Measurements from ENCODE around the gene CRYBG3. TPM values are rescaled to one million over a fixed set of nuclear protein-coding genes. Genes with fewer than 3 reads are reported as not detected.
A peak's percentile ranks its signal among the peaks of the same experiment; 100 is the strongest.
"Not testable (repeated sequence)": the region's sequence is repeated elsewhere in the genome, so short reads cannot be mapped to it uniquely, and the experiment has no call there.

CRYBG3 gene
- total RNA-seq, 1 donor from 2014 or later, result 20.4 TPM

GRCh38 chr3:97884586-97885123, 62.8 kb downstream of the CRYBG3 start:
- peak; percentile 23 for ATAC-seq
- intact Hi-C loops (cut with micrococcal nuclease), result no loop called here

GRCh38 chr3:97885931-97886824, 64.4 kb downstream of the CRYBG3 start:
- intact Hi-C loops (cut with micrococcal nuclease), result no loop called here
- no peak for DNase-seq
- peak; percentile 74 for ATAC-seq

More at GRCh38 chr3:97884586-97885123, 62.8 kb downstream of the CRYBG3 start:
- no peak for DNase-seq

- no peak for DNase-seq
- ATAC-seq, result no peak
- intact Hi-C loops (cut with micrococcal nuclease), result no loop called here
Observed at GRCh38 chr3:97889814-97890213, 68.0 kb downstream of the CRYBG3 start.

- ATAC-seq (no peak), DNase-seq (no peak)
- intact Hi-C loops (cut with micrococcal nuclease), result no loop called here
Observed at GRCh38 chr3:97892852-97893251, 71.0 kb downstream of the CRYBG3 start.

GRCh38 chr3:97895216-97895615, 73.4 kb downstream of the CRYBG3 start:
- no peak for DNase-seq
- intact Hi-C loops (cut with micrococcal nuclease), result no loop called here
- ATAC-seq, result no peak

GRCh38 chr3:97896129-97896528, 74.3 kb downstream of the CRYBG3 start:
- DNase-seq (no peak), ATAC-seq (no peak)
- intact Hi-C loops (cut with micrococcal nuclease), result no loop called here

- ATAC-seq (no peak), DNase-seq (no peak)
- intact Hi-C loops (cut with micrococcal nuclease), result no loop called here
Observed at GRCh38 chr3:97896547-97896946, 74.7 kb downstream of the CRYBG3 start.

- ATAC-seq (no peak), DNase-seq (no peak)
- intact Hi-C loops (cut with micrococcal nuclease), result no loop called here
Observed at GRCh38 chr3:97899331-97899730, 77.5 kb downstream of the CRYBG3 start.

GRCh38 chr3:97901313-97902248, 79.8 kb downstream of the CRYBG3 start:
- no peak for DNase-seq
- intact Hi-C loops (cut with micrococcal nuclease), result no loop called here
- ATAC-seq, result peak; percentile 72

GRCh38 chr3:97909830-97910229, 88.0 kb downstream of the CRYBG3 start:
- intact Hi-C loops (cut with micrococcal nuclease), result loop anchor here (10.0 kb wide), 1 partner anchor 85 kb away; the partner anchor contains the start of gene CRYBG3
- ATAC-seq, DNase-seq: not testable (repeated sequence)

- intact Hi-C loops (cut with micrococcal nuclease), result loop anchor here (10.0 kb wide), 1 partner anchor 86 kb away; the partner anchor contains the start of gene CRYBG3
- ATAC-seq, result not testable (repeated sequence)
- peak; percentile 35 for DNase-seq
Observed at GRCh38 chr3:97910236-97910831, 88.5 kb downstream of the CRYBG3 start.

GRCh38 chr3:97910931-97911351, 89.1 kb downstream of the CRYBG3 start:
- peak; percentile 89 for ATAC-seq
- peak; percentile 24 for DNase-seq
- intact Hi-C loops (cut with micrococcal nuclease), result loop anchor here (10.0 kb wide), 1 partner anchor 86 kb away; the partner anchor contains the start of gene CRYBG3

- no peak for ATAC-seq
- intact Hi-C loops (cut with micrococcal nuclease), result loop anchor here (10.0 kb wide), 1 partner anchor 87 kb away; the partner anchor contains the start of gene CRYBG3
Observed at GRCh38 chr3:97911459-97911858, 89.6 kb downstream of the CRYBG3 start.

GRCh38 chr3:97914388-97914787, 92.6 kb downstream of the CRYBG3 start:
- ATAC-seq (no peak), DNase-seq (no peak)
- intact Hi-C loops (cut with micrococcal nuclease), result loop anchor here (10.0 kb wide), 1 partner anchor 90 kb away; the partner anchor contains the start of gene CRYBG3

More at GRCh38 chr3:97911459-97911858, 89.6 kb downstream of the CRYBG3 start:
- no peak for DNase-seq

GRCh38 chr3:97916576-97916975, 94.8 kb downstream of the CRYBG3 start:
- DNase-seq, result no peak
- intact Hi-C loops (cut with micrococcal nuclease), result loop anchor here (10.0 kb wide), 1 partner anchor 92 kb away; the partner anchor contains the start of gene CRYBG3
- ATAC-seq, result peak; percentile 92

- intact Hi-C loops (cut with micrococcal nuclease), result loop anchor here (10.0 kb wide), 1 partner anchor 93 kb away; the partner anchor contains the start of gene CRYBG3
- ATAC-seq, result peak; percentile 53
- DNase-seq, result no peak
Observed at GRCh38 chr3:97917813-97918536, 96.2 kb downstream of the CRYBG3 start.

- ATAC-seq, result no peak
- intact Hi-C loops (cut with micrococcal nuclease), result no loop called here
- DNase-seq, result no peak
Observed at GRCh38 chr3:97927704-97928103, 105.9 kb downstream of the CRYBG3 start.

GRCh38 chr3:97928986-97929385, 107.2 kb downstream of the CRYBG3 start:
- no peak for ATAC-seq
- DNase-seq, result no peak
- intact Hi-C loops (cut with micrococcal nuclease), result no loop called here
